WTC11 (cell line): ENCODE measurements around the gene TMEM259.

ENCODE experiments used
- FOXJ3 ChIP-seq: sonication (generic); formaldehyde crosslinking; IDR thresholded peaks from 2 replicates; pipeline ENCODE4 v1.9.0; 2021; ENCODE audit warnings: missing genetic modification reagents, mild to moderate bottlenecking, borderline replicate concordance
- FOXP1 ChIP-seq: sonication (generic); formaldehyde crosslinking; IDR thresholded peaks from 2 replicates; pipeline ENCODE4 v1.8.0; 2022; ENCODE audit warnings: missing genetic modification reagents, mild to moderate bottlenecking, moderate library complexity, borderline replicate concordance
- NFYB ChIP-seq: sonication (generic); formaldehyde crosslinking; conservative IDR thresholded peaks from 2 replicates; pipeline ENCODE4 v1.8.0; 2022; ENCODE audit warnings: low read depth, missing genetic modification reagents
- SMAD3 ChIP-seq: sonication (generic); formaldehyde crosslinking; IDR thresholded peaks from 2 replicates; pipeline ENCODE4 v1.8.0; 2022; ENCODE audit warnings: missing genetic modification reagents, mild to moderate bottlenecking, borderline replicate concordance
- TEAD1 ChIP-seq: sonication (generic); formaldehyde crosslinking; IDR thresholded peaks from 2 replicates; pipeline ENCODE4 v1.8.0; 2022; ENCODE audit warnings: mild to moderate bottlenecking, missing genetic modification reagents
- ZNF232 ChIP-seq: sonication (generic); formaldehyde crosslinking; IDR thresholded peaks from 2 replicates; pipeline ENCODE4 v1.8.0; 2022; ENCODE audit warnings: mild to moderate bottlenecking, missing genetic modification reagents
- TF ChIP-seq, protein P1 (sequence below): fragments of 200-600 bp; IDR thresholded peaks from 2 replicates; pipeline ENCODE4 v1.8.0; 2022; ENCODE audit warnings: antibody characterized with exemption
- TF ChIP-seq, protein P2 (sequence below): sonication (generic); formaldehyde crosslinking; IDR thresholded peaks from 2 replicates; pipeline ENCODE4 v1.8.0; 2022; ENCODE audit warnings: mild to moderate bottlenecking, missing genetic modification reagents

- TF ChIP-seq TEAD1 (CRISPR knock-in tag) (no peak), SMAD3 (CRISPR knock-in tag) (no peak), FOXJ3 (CRISPR knock-in tag) (no peak), ZNF232 (no peak), FOXP1 (CRISPR knock-in tag) (no peak), NFYB (CRISPR knock-in tag) (no peak)
- TF ChIP-seq, protein P1, sequence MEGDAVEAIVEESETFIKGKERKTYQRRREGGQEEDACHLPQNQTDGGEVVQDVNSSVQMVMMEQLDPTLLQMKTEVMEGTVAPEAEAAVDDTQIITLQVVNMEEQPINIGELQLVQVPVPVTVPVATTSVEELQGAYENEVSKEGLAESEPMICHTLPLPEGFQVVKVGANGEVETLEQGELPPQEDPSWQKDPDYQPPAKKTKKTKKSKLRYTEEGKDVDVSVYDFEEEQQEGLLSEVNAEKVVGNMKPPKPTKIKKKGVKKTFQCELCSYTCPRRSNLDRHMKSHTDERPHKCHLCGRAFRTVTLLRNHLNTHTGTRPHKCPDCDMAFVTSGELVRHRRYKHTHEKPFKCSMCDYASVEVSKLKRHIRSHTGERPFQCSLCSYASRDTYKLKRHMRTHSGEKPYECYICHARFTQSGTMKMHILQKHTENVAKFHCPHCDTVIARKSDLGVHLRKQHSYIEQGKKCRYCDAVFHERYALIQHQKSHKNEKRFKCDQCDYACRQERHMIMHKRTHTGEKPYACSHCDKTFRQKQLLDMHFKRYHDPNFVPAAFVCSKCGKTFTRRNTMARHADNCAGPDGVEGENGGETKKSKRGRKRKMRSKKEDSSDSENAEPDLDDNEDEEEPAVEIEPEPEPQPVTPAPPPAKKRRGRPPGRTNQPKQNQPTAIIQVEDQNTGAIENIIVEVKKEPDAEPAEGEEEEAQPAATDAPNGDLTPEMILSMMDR, result no peak
- TF ChIP-seq, protein P2, sequence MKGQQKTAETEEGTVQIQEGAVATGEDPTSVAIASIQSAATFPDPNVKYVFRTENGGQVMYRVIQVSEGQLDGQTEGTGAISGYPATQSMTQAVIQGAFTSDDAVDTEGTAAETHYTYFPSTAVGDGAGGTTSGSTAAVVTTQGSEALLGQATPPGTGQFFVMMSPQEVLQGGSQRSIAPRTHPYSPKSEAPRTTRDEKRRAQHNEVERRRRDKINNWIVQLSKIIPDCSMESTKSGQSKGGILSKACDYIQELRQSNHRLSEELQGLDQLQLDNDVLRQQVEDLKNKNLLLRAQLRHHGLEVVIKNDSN (CRISPR knock-in tag), result no peak
These were observed 60.4 kb downstream of the TMEM259 start for GRCh38 chr19:960601-960938.
